KOPT-K1 (cell line): Measurements from ENCODE around the gene EPS15.

Experiments used
- H3K27ac ChIP-seq: fragments of 200-600 bp; sonication (generic); 2 replicates; pipeline ENCODE4 v1.5.1; 2016; ENCODE audit warnings: antibody characterized with exemption, mild to moderate bottlenecking, low read depth, low read length; ENCODE audit not compliant: poor library complexity, severe bottlenecking
- H3K36me3 ChIP-seq: fragments of 200-600 bp; sonication (generic); 2 replicates; pipeline ENCODE4 v1.5.1; 2017; ENCODE audit warnings: antibody characterized with exemption, mild to moderate bottlenecking, low read length, moderate library complexity; ENCODE audit not compliant: insufficient read depth
- H3K9me3 ChIP-seq: fragments of 200-600 bp; sonication (generic); 2 replicates; pipeline ENCODE4 v1.5.1; 2017; ENCODE audit warnings: antibody characterized with exemption, low read length, mild to moderate bottlenecking; ENCODE audit not compliant: insufficient read depth, poor library complexity, severe bottlenecking

Gene EPS15

GRCh38 chr1:51316113-51316845 is 202.8 kb downstream of the EPS15 start:
- H3K36me3 ChIP-seq, result no peaks in the 10 kb centered on the region
- H3K9me3 ChIP-seq, result no peaks in the 10 kb centered on the region
- H3K27ac ChIP-seq, result peak overlapping the region; percentile 34

DNA sequence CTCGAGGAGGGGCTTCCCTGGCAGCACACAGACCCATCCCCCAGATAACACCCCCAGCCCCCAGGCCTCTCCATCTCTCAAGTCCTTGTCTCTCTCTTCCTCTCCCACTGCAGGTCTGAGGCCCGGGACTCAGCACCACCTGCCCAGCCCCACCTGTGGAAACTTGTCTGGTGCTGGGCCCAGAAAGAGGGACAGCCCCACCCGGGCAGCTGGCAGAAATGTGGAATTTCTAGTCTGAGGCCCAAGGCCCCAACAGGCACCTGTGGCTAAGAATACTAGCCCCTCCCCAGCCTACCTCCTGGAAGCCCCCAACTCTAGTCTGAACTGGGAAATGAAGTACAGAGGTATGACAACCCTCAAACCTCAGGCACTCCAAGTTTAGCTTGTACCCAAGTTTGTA is 204.1 kb downstream of the EPS15 start:
- no peaks in the 10 kb centered on the region for H3K36me3 ChIP-seq
- H3K9me3 ChIP-seq, result no peaks in the 10 kb centered on the region
- H3K27ac ChIP-seq, result no peak overlapping the region

GRCh38 chr1:51313961-51314777 is 204.9 kb downstream of the EPS15 start:
- Histone ChIP-seq H3K36me3 (no peaks in the 10 kb centered on the region), H3K9me3 (no peaks in the 10 kb centered on the region), H3K27ac (no peak overlapping the region)

GRCh38 chr1:51313268-51313852 is 205.7 kb downstream of the EPS15 start:
- Histone ChIP-seq H3K9me3 (no peaks in the 10 kb centered on the region), H3K36me3 (no peaks in the 10 kb centered on the region), H3K27ac (no peak overlapping the region)

DNA sequence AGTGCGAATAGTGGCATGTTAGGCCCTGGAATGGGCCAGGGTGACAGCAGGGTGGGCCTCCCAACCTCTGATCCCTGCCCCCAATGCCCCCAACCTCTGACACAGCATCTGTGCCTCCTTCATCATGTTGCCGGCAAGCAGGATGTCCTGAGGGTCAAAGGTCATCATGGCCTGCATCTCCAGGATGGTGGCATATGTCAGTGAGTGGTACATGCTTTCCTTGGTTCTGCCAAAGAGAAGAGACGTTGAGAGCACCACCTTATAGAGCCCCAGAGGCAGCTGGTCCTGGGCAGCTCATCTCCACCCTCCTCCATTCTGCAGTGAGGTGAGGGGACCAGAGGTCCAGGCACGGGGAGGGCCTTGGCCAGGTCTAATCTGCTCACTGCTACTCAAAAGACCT is 206.3 kb downstream of the EPS15 start:
- no peaks in the 10 kb centered on the region for H3K9me3 ChIP-seq
- no peak overlapping the region for H3K27ac ChIP-seq

DNA sequence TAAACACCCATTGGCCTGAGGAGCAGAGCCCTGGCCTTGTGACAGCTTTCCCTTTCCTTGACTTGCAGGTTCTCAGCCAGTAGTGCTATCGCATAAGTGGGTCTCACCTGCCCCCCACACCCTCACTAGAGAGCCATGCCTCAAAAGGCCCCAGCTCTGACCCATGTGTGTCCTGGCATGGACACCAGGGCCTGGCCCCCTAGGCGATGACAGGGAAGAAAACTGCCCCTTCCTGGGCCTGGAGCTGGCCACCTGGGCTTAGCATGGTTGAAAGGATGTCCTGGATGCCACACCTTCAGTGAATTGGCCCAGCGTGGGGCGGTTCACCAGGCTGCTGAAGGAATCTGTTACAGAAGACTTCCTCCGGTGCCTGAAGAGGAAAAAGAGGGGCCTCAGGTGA is 207.2 kb downstream of the EPS15 start:
- no peaks in the 10 kb centered on the region for H3K36me3 ChIP-seq
- H3K27ac ChIP-seq, result no peak overlapping the region
- H3K9me3 ChIP-seq, result no peaks in the 10 kb centered on the region

More for the DNA sequence above, 206.3 kb downstream of the EPS15 start:
- no peaks in the 10 kb centered on the region for H3K36me3 ChIP-seq

GRCh38 chr1:51310871-51311613 is 208.0 kb downstream of the EPS15 start:
- no peaks in the 10 kb centered on the region for H3K9me3 ChIP-seq
- no peak overlapping the region for H3K27ac ChIP-seq
- H3K36me3 ChIP-seq, result no peaks in the 10 kb centered on the region

- no peaks in the 10 kb centered on the region for H3K36me3 ChIP-seq
- no peaks in the 10 kb centered on the region for H3K9me3 ChIP-seq
- H3K27ac ChIP-seq, result no peak overlapping the region
These were observed 209.8 kb downstream of the EPS15 start for GRCh38 chr1:51309291-51309690.

DNA sequence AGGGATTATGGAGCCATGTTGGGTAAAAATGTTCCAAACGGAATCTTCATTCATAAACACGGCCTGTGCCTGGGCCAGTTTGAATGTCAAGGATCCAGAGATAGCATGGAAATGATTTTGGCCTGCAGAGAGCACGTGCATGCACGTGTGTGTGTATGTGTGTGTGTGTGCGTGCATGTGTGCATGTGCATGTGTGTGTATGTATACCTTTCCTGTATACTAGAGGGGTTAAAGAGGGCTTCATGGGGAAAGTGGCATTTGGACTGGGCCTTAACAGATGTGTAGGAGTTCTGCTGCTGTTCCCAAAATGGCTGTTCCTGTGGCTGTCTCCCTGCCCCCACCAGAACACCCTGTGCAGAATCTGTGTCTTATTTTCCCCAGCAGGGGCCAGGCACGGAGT is 210.4 kb downstream of the EPS15 start:
- Histone ChIP-seq H3K36me3 (no peaks in the 10 kb centered on the region), H3K9me3 (no peaks in the 10 kb centered on the region), H3K27ac (no peak overlapping the region)

DNA sequence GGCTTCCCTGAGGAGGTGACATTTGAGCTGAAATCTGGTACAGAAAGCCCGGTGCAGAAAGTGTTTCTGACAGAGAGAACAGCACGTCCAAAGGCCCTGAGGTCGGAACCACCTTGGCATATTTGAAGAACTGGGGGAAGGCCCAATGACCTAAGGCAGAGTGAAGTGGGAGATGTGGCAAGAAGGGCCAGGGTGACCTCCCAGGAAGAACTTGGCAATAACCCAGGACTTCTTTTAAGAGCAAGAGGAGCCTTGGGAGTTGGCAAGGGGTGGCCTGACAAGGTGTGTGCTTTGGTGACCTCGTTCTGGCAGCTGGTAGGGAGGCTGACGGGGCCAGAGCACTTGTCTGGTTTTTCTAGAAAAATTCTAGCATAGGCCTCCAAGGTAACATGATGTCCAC is 212.1 kb downstream of the EPS15 start:
- H3K9me3 ChIP-seq, result no peaks in the 10 kb centered on the region

GRCh38 chr1:51305371-51305823 is 213.7 kb downstream of the EPS15 start:
- Histone ChIP-seq H3K36me3 (no peaks in the 10 kb centered on the region), H3K27ac (no peak overlapping the region), H3K9me3 (no peaks in the 10 kb centered on the region)

More for the DNA sequence above, 212.1 kb downstream of the EPS15 start:
- Histone ChIP-seq H3K27ac (no peak overlapping the region), H3K36me3 (no peaks in the 10 kb centered on the region)

DNA sequence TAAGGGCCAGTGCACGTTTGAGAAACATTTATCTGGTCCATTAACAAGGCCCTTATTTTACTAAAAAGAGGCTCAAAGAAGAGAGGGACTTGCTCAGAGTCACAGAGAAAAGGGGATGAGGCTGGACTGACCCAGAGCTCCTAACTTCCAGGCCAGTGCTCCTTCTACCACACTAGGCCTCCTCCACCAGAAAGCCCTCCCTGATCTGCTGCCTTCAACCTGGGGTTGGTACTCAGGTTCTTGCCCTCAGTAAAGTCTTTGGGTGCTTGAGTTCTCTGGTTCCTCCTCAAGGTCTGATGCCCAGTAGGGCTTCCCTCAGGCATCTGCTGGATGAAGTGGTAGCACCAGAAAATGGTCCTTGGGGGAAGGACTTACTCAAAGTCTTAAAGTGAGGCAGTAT is 214.7 kb downstream of the EPS15 start:
- H3K36me3 ChIP-seq, result no peaks in the 10 kb centered on the region
- no peak overlapping the region for H3K27ac ChIP-seq
- H3K9me3 ChIP-seq, result no peaks in the 10 kb centered on the region
